HepG2 (cell line): ENCODE results near the gene FRMD5. TPM values are rescaled to one million over a fixed set of nuclear protein-coding genes. Genes with fewer than 3 reads are reported as not detected.

Source experiments
- ATAC-seq: fragments of 200-7000 bp; cut with Tn5 transposase; 3 replicates; pipeline ENCODE4 v1.9.1; 2020; ENCODE audit warnings: mild to moderate bottlenecking, moderate library complexity
- BruUV-seq: library from RNA; stranded (reverse); fragments of 400-500 nt; replicated peaks from 2 replicates; lab custom pipeline; 2021; lab: Mats Ljungman, UMichigan
- CTCF ChIA-PET: fragments of 300-600 bp; formaldehyde crosslinking; extraction: SDS; loops from one replicate; lab custom pipeline; 2021; ENCODE audit warnings: low total read pairs, inconsistent platforms, low intra/inter-chr PET ratio; lab: Yijun Ruan, JAX
- POLR2A ChIA-PET: fragments of 350-600 bp; sonication (Branson Sonifier 250); formaldehyde crosslinking; loops from one replicate; lab custom pipeline; 2020; ENCODE audit warnings: antibody characterized with exemption, inconsistent platforms; lab: Yijun Ruan, JAX
- DNase-seq: peaks from one replicate; pipeline ENCODE4 v3.0.0-alpha.2; 2015; ENCODE audit warnings: low spot score
- FAIRE-seq: peaks from 3 replicates; lab custom pipeline; 2011; peaks lifted over from hg19 to GRCh38; lab: Jason Lieb, UNC
- H2AFZ ChIP-seq: one replicate; pipeline ENCODE4 v1.6.1; 2011; ENCODE audit warnings: low read length, inconsistent platforms
- H3K27ac ChIP-seq: fragments of 300-600 bp; 3 replicates; pipeline ENCODE4 v1.8.0; 2011; ENCODE audit warnings: mixed run types, mild to moderate bottlenecking, mixed read lengths, low read length, inconsistent platforms; ENCODE audit not compliant: insufficient read depth; ENCODE audit errors: extremely low read length
- H3K27me3 ChIP-seq, 2 experiments: fragments of 200-600 bp in 1 of 2; 2 replicates in 1 of 2; 3 replicates in 1 of 2; pipeline versions ENCODE4 v1.6.0 to v1.8.0; 2011; ENCODE audit warnings: low read length in 2 of 2, mild to moderate bottlenecking in 2 of 2, moderate library complexity in 2 of 2, inconsistent platforms in 1 of 2; ENCODE audit not compliant: insufficient read depth in 2 of 2, control insufficient read depth in 1 of 2
- H3K36me3 ChIP-seq, 2 experiments: fragments of 200-600 bp in 1 of 2; replicated peaks in 1 of 2; 2 replicates in 1 of 2; 3 replicates in 1 of 2; pipeline versions ENCODE4 v1.5.1 to v1.8.0; 2011; ENCODE audit warnings: low read length in 2 of 2, inconsistent platforms in 1 of 2; ENCODE audit not compliant: insufficient read depth in 2 of 2, control insufficient read depth in 1 of 2
- H3K4me1 ChIP-seq: 2 replicates; pipeline ENCODE4 v1.5.1; 2012; ENCODE audit warnings: low read length, inconsistent platforms; ENCODE audit not compliant: insufficient read depth
- H3K4me2 ChIP-seq: 2 replicates; pipeline ENCODE4 v1.6.0; 2011; ENCODE audit warnings: low read depth, low read length, inconsistent platforms
- H3K4me3 ChIP-seq, 3 experiments: fragments of 200-600 bp in 1 of 3; sonication (generic), shearing (Covaris generic) in 1 of 3; replicated peaks in 1 of 3; 2 replicates each; pipeline ENCODE4 v1.5.1; 2011 to 2016; ENCODE audit warnings: low read length in 3 of 3, inconsistent platforms in 2 of 3, low read depth in 2 of 3, mild to moderate bottlenecking in 2 of 3, control low read depth in 1 of 3, mixed read lengths in 1 of 3; ENCODE audit not compliant: insufficient read depth in 1 of 3
- H3K79me2 ChIP-seq: one replicate; pipeline ENCODE4 v1.6.1; 2011; ENCODE audit warnings: low read length, inconsistent platforms; ENCODE audit not compliant: insufficient read depth
- H3K9ac ChIP-seq: 2 replicates; pipeline ENCODE4 v1.6.0; 2011; ENCODE audit warnings: mild to moderate bottlenecking, low read depth, low read length, inconsistent platforms; ENCODE audit not compliant: insufficient read depth
- H3K9me3 ChIP-seq: 2 replicates; pipeline ENCODE4 v1.5.1; 2012; ENCODE audit warnings: mild to moderate bottlenecking, low read length
- H4K20me1 ChIP-seq: 2 replicates; pipeline ENCODE4 v1.6.0; 2011; ENCODE audit warnings: inconsistent platforms, mild to moderate bottlenecking, low read length, moderate library complexity; ENCODE audit not compliant: insufficient read depth
- DNMT3B ChIP-seq: conservative IDR thresholded peaks from 2 replicates; pipeline ENCODE4 v1.6.1; 2016; ENCODE audit warnings: missing biosample characterization, control low read depth
- HMGA1 ChIP-seq: sonication (generic); formaldehyde crosslinking; conservative IDR thresholded peaks from 2 replicates; pipeline ENCODE4 v1.4.0; 2020; ENCODE audit warnings: missing genetic modification reagents
- HOXA5 ChIP-seq: sonication (generic); formaldehyde crosslinking; IDR thresholded peaks from 2 replicates; pipeline ENCODE4 v1.4.0; 2020; ENCODE audit warnings: missing genetic modification reagents
- NR2C2 ChIP-seq: sonication (generic); formaldehyde crosslinking; IDR thresholded peaks from 2 replicates; pipeline ENCODE4 v1.4.0; 2020; ENCODE audit warnings: missing genetic modification reagents, mild to moderate bottlenecking, moderate library complexity, borderline replicate concordance
- PLSCR1 ChIP-seq: sonication (generic); formaldehyde crosslinking; IDR thresholded peaks from 2 replicates; pipeline ENCODE4 v1.5.0; 2020; ENCODE audit warnings: missing genetic modification reagents, mild to moderate bottlenecking, borderline replicate concordance
- ZNF101 ChIP-seq: sonication (generic); formaldehyde crosslinking; IDR thresholded peaks from 2 replicates; pipeline ENCODE4 v1.4.0; 2020; ENCODE audit warnings: mild to moderate bottlenecking, low read depth, missing genetic modification reagents, borderline replicate concordance
- ZNF260 ChIP-seq: sonication (generic); formaldehyde crosslinking; IDR thresholded peaks from 2 replicates; pipeline ENCODE4 v1.4.0; 2020; ENCODE audit warnings: missing genetic modification reagents, low read depth, mild to moderate bottlenecking, borderline replicate concordance
- ZNF274 ChIP-seq: sonication (generic); formaldehyde crosslinking; IDR thresholded peaks from 2 replicates; pipeline ENCODE4 v1.5.1; 2020; ENCODE audit warnings: mild to moderate bottlenecking, missing genetic modification reagents
- ZNF432 ChIP-seq: sonication (generic); formaldehyde crosslinking; IDR thresholded peaks from 2 replicates; pipeline ENCODE4 v1.5.0; 2020; ENCODE audit warnings: missing genetic modification reagents, mild to moderate bottlenecking, borderline replicate concordance
- WGBS: methylation state at CpG from one replicate; pipeline ENCODE4 v1.1.6; 2017; ENCODE audit warnings: low lambda C conversion rate; 5-methylcytosine and 5-hydroxymethylcytosine counted together
- in situ Hi-C: cut with HindIII; loops from 2 replicates; pipeline ENCODE4 v1.10.0; 2017; ENCODE audit warnings: low pct_unique_long_range_greater_than_20kb; ENCODE audit not compliant: extremely low pct_ligation_motif_present
- intact Hi-C: fragments of 100-400 bp; cut with micrococcal nuclease; formaldehyde crosslinking; loops from one replicate; pipeline ENCODE4 v1.10.0; 2022; ENCODE audit not compliant: unreplicated experiment
- polyA plus RNA-seq, 8 experiments: library from polyadenylated mRNA; depleted of rRNA in 3 of 8; stranded (reverse) in 7 of 8; unstranded in 1 of 8; fragments of >200 nt; fragmentation: Illumina TruSeq in 4 of 8; extraction: Trizol in 4 of 8; gene quantifications; 2 replicates each; pipeline versions ENCODE4 v1.2.1 to v1.2.3, GENCODE V29; 2011 to 2016; ENCODE audit warnings: low read depth in 4 of 8, missing spikeins in 1 of 8, mixed read lengths in 1 of 8; ENCODE audit not compliant: insufficient read depth in 1 of 8
- total RNA-seq, 5 experiments: library from RNA; depleted of rRNA; stranded (reverse); fragments of >200 nt; fragmentation: Illumina TruSeq; extraction: Trizol; gene quantifications; 2 replicates each; pipeline ENCODE4 v1.2.3, GENCODE V29; 2016; ENCODE audit warnings: low read depth in 1 of 5

FRMD5 gene
- total and polyA plus RNA-seq, 2 of the 13 experiments (the other 11 are each of a cell fraction or from before 2014, with no cell fraction given): 0.93 to 1.5 TPM

- TF ChIP-seq ZNF274 (CRISPR knock-in tag): no peak
- no peak for TF ChIP-seq ZNF260 (CRISPR knock-in tag)
- TF ChIP-seq PLSCR1 (CRISPR knock-in tag): no peak
- no peak for TF ChIP-seq HMGA1 (CRISPR knock-in tag)
- no peak for TF ChIP-seq HOXA5
- no peak for TF ChIP-seq DNMT3B (CRISPR knock-in tag)
- no peak for TF ChIP-seq ZNF101 (CRISPR knock-in tag)
- TF ChIP-seq ZNF432 (CRISPR knock-in tag): no peak
- TF ChIP-seq, all 625 proteins: peak for 0
Observed at GRCh38 chr15:43878446-43878845, 316.6 kb downstream of the FRMD5 start (continued).

- CTCF ChIA-PET: no interaction called here
- intact Hi-C loops: no loop called here
Observed at GRCh38 chr15:43877371-43877770, 317.7 kb downstream of the FRMD5 start.

More at GRCh38 chr15:43877371-43877770, 317.7 kb downstream of the FRMD5 start:
- 67% methylated on average over 3 of the region's 4 CpGs for WGBS
- Histone ChIP-seq H3K36me3 (no peaks in the 10 kb centered on the region; a peak in 1 of 5 replicates), H3K9ac (no peak overlapping the region), H3K27ac (no peak overlapping the region)
- TF ChIP-seq NR2C2 (CRISPR knock-in tag): no peak
- TF ChIP-seq, all 625 proteins: peak for 0
- H4K20me1 ChIP-seq: no peaks in the 10 kb centered on the region
- in situ Hi-C loops: loop anchor here (25.0 kb wide), 1 partner anchor 635 kb away; no protein-coding TSS in a partner anchor
- H3K79me2 ChIP-seq: no peaks in the 10 kb centered on the region
- ATAC-seq (no peak), DNase-seq (peak; percentile 27), FAIRE-seq (no peak)
- H3K4me2 ChIP-seq: no peak overlapping the region
- H2AFZ ChIP-seq: no peak overlapping the region
- POLR2A ChIA-PET: no interaction called here
- no peaks in the 10 kb centered on the region for H3K9me3 ChIP-seq
- no peaks in the 10 kb centered on the region for H3K27me3 ChIP-seq
- no TSS peak for BruUV-seq
- H3K4me3 ChIP-seq: no peak overlapping the region
- H3K4me1 ChIP-seq: no peaks in the 10 kb centered on the region
